Midbrain (tissue), 1 donor: ENCODE measurements around the gene NTN3.

Experiments used
- DNase-seq: peaks from one replicate; lab custom pipeline; 2025; lab: John Stamatoyannopoulos, UW

Gene NTN3

GRCh38 chr16:2514333-2515179 is 43.5 kb downstream of the NTN3 start:
- no peak for DNase-seq

GRCh38 chr16:2515180-2515851 is 44.2 kb downstream of the NTN3 start:
- no peak for DNase-seq

- DNase-seq, result peak; percentile 23
Measured at GRCh38 chr16:2516391-2517240, 45.5 kb downstream of the NTN3 start.

GRCh38 chr16:2517954-2518605 is 47.0 kb downstream of the NTN3 start:
- DNase-seq, result no peak

DNA sequence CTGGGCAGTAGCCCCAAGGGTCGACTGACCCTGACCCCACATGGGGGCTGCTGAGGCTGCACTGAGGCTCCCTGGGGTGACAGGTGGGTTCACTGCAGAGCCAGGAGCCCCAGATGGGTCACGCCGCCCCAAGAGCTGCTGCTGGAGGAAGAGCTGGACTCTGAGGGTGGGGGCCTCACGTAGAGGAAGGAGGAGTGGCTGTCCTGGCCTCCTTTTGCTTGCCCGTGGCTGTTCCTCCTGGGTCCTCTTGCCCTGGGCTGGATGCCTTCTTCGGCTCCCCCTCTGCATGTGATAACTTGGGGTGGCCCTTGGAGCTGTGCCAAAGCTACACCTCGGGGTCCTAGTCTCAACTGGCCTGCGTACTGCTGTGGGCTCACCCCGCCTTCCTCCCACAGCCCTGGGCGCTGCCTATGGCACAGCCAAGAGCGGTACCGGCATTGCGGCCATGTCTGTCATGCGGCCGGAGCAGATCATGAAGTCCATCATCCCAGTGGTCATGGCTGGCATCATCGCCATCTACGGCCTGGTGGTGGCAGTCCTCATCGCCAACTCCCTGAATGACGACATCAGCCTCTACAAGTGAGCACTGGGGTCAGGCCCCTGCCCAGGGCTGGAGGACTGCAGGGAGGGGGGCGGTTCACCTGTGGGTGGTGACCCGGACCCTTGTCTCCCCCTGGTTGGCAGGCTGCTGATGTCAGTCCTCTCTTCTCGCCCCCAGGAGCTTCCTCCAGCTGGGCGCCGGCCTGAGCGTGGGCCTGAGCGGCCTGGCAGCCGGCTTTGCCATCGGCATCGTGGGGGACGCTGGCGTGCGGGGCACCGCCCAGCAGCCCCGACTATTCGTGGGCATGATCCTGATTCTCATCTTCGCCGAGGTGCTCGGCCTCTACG is 48.0 kb downstream of the NTN3 start:
- no peak for DNase-seq

DNA sequence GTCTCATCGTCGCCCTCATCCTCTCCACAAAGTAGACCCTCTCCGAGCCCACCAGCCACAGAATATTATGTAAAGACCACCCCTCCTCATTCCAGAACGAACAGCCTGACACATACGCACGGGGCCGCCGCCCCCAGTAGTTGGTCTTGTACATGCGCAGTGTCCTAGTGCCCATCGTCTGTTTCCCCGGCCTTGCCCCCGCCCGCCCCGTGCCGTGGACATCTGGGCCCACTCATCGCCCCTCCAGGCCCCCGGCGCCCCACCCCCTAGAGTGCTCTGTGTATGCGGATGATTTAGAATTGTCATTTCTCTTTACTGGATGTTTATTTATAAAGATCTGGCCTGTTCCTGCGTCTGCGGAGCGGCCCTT is 48.6 kb downstream of the NTN3 start:
- DNase-seq, result no peak

GRCh38 chr16:2520097-2520783 is 49.1 kb downstream of the NTN3 start, which contains the start of gene AMDHD2:
AMDHD2 (plus strand) TSS chr16:2520371; CDS start chr16:2520459, 88 bp downstream.
- DNase-seq, result peak; percentile 86

DNA sequence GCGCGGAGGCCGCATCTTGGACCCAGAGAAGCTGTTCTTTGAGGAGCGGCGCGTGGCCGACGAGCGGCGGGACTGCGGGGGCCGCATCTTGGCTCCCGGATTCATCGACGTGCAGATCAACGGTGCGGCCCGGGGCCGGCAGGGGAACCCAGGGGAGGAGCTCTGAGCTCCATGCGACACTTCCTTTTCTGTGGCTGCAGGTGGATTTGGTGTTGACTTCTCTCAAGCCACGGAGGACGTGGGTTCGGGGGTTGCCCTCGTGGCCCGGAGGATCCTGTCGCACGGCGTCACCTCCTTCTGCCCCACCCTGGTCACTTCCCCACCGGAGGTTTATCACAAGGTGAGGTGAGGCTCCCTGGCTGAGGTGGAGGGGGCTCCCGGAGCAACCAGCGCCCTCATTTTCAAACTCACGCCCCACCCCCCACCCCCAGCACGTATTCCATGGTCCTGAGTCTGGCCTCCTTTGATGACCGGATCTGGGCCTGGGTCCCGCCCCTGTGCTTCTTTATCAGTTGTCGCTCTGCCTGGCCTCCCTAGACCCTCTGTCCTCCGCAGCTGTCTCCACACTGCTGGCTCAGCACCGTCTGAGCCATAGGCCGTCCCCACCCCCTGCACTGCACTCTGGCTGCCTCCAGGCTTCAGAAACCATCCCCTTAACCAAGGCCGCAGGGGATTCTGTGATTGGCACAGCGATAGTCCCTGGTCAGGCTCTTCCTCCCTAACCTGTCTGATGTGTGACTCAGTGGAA is 49.9 kb downstream of the NTN3 start:
- no peak for DNase-seq
